ENCODE data around the gene R3HDM4.
A peak's percentile ranks its signal among the peaks of the same experiment; 100 is the strongest.

The R3HDM4 gene

DNA sequence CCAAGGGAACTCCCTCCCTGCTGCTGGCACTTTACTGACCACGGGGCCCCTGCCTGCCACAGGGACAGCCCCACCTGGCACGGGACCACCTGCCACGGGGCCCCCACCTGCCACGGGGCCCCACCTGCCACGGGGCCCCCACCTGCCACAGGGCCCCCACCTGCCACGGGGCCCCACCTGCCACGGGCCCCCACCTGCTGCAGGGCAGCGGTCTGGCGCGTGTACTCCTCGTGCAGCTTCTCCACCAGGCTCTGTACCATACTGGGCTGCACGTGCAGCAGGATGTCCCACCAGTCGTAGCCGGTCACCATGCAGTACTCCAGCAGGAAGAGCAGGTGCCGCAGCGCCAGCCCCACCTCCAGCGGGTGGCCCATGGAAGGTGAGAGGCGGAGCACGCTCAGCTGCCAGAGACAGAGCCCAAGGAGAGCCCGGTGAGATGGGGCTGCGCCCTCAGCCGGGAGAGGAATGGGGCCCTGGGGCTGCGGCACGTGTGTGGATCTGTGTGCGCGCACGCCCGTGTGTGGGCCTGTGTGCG lies 36.2 kb downstream of the R3HDM4 start:
- no peak for DNase-seq (ENCODE audit: low read depth)
- no peak overlapping the region for H3K4me3 ChIP-seq (ENCODE audit: control insufficient read depth, low read depth, low read length)
- TF ChIP-seq, protein P1, sequence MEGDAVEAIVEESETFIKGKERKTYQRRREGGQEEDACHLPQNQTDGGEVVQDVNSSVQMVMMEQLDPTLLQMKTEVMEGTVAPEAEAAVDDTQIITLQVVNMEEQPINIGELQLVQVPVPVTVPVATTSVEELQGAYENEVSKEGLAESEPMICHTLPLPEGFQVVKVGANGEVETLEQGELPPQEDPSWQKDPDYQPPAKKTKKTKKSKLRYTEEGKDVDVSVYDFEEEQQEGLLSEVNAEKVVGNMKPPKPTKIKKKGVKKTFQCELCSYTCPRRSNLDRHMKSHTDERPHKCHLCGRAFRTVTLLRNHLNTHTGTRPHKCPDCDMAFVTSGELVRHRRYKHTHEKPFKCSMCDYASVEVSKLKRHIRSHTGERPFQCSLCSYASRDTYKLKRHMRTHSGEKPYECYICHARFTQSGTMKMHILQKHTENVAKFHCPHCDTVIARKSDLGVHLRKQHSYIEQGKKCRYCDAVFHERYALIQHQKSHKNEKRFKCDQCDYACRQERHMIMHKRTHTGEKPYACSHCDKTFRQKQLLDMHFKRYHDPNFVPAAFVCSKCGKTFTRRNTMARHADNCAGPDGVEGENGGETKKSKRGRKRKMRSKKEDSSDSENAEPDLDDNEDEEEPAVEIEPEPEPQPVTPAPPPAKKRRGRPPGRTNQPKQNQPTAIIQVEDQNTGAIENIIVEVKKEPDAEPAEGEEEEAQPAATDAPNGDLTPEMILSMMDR (conservative IDR thresholded peaks at IDR 0.05; ENCODE audit: control insufficient read depth, insufficient read depth, low read depth, low read length) = no peak

DNA sequence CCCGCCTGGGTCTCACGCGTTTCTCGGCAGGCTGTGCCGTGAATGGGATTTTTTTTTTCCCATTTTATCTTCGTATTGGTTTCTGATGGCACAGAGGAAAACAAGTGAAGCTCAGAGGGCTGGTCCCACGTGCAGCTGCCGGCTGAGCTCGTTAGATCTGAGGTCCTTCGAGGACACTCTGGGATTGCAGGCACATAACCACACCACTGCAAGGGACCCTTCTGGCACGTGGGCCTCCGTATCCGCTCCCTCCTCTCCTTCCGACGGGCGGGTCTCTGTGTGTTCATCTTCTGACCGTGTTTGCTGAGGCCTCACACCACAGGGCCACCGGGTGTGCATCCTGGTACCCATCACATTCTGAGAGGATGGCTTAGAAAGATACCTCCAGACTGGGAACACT lies 36.9 kb downstream of the R3HDM4 start:
- no peak overlapping the region for H3K4me3 ChIP-seq (ENCODE audit: control insufficient read depth, low read depth, low read length)
- TF ChIP-seq, protein P1 (conservative IDR thresholded peaks at IDR 0.05; ENCODE audit: control insufficient read depth, insufficient read depth, low read depth, low read length) = no peak
- DNase-seq (ENCODE audit: low read depth) = no peak

DNA sequence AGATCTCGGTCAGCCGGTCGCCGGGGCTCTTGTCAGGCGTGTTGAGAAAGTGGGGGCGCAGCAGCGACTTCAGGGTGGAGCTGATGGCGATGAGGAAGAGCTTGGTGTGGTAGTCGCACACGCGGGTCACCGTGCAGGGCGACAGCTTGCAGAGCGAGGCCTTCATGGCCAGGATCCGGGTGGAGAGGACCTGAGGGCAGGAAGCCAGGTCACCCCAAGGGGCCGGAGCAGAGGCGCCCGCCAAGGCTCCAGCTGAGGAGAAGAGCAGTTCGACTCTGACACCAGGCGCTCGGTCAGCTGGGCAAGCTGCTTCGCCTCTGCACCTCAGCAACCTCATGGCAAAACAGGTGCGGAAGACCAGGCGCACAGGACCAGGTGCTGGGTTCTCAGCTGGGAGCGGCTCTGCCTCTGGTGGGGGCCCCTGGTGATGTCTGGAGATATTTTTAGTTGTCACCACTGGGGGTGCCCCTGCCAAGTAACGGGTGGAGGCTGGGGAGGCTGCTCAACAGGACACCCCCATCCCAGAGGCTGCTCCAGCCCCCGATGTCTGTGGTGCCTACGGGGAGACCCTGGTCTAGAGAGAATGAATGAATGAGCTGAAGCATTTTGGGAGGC lies 37.6 kb downstream of the R3HDM4 start:
- TF ChIP-seq, protein P1 (conservative IDR thresholded peaks at IDR 0.05; ENCODE audit: control insufficient read depth, insufficient read depth, low read depth, low read length) = no peak
- no peak for DNase-seq (ENCODE audit: low read depth)
- H3K4me3 ChIP-seq (ENCODE audit: control insufficient read depth, low read depth, low read length) = no peak overlapping the region

DNA sequence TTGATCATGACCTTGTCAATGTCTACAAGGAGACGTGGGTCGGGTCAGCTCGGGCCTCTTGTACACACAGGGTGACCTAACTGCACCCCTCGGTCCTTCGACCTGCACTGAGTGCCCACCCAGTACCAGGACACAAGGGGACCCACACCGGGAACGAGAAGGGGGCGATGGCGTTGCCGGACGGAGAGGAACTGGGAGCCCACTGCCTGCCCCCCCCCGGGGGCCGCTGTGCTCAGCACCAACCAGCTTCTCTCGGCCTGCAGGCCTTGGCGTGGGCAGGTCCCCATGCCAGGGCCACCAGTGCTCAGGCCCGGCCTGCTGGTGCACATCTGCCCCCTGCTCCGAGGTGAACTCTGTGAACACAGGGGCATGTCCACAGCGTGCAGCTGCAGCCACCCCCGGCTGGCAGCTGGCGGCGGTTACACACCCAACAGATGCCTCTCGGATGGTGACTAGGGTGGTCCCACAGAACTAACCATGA lies 39.4 kb downstream of the R3HDM4 start:
- TF ChIP-seq, protein P1 (conservative IDR thresholded peaks at IDR 0.05; ENCODE audit: control insufficient read depth, insufficient read depth, low read depth, low read length) = no peak
- DNase-seq (ENCODE audit: low read depth) = no peak
- no peak overlapping the region for H3K4me3 ChIP-seq (ENCODE audit: control insufficient read depth, low read depth, low read length)

DNA sequence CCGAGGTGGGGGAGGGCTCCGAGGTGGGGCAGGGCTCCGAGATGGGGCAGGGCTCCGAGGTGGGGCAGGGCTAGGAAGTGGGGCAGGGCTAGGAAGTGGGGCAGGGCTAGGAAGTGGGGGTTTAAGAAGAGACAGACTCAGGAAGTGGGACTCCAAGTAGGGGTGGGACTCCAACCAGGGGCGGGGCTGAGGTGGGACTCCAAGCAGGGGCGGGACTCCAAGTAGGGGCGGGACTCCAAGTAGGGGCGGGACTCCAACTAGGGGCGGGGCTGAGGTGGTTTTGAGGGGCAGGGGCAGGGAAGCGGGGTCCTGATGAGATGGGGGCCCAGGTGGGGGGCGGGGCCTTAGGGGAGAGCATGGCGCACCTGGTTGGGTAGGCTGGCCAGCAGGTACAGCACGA lies 39.9 kb downstream of the R3HDM4 start:
- no peak overlapping the region for H3K4me3 ChIP-seq (ENCODE audit: control insufficient read depth, low read depth, low read length)
- DNase-seq (ENCODE audit: low read depth) = peak; percentile 65
- TF ChIP-seq, protein P1 (conservative IDR thresholded peaks at IDR 0.05; ENCODE audit: control insufficient read depth, insufficient read depth, low read depth, low read length) = no peak

DNA sequence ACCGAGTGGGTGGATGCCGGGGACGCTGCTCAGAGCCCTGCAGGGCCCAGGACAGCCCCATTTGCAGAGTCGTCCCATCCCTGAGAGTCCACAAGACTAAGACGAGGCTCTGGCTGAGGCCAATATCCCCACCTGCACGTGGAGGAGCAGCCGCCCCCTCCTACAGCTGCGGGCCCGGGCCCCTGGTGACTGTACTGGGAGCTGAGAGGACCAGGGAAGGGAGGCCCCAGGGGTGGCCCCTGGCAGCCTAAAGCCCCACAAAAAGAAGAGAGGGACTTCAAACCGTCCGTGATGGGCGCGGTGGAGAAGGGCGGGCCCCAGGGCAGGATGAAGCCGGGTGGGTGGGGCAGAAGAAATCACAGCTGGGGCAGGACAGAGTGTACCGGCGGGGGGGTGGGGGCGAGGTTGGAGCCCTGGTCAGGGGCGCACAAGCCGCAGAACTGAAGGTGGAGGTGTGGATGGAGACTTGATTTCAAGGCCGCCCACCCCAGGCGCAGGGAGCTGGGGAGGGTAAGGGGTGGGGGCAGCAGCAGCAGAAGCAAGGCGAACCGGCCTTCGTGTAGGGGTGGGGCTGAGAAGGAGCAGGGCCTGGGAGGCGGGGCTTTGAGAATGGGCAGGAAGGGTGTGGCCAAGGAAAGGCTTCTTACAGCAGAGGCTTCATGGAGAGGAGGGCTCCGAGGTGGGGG lies 40.6 kb downstream of the R3HDM4 start:
- no peak overlapping the region for H3K4me3 ChIP-seq (ENCODE audit: control insufficient read depth, low read depth, low read length)
- DNase-seq (ENCODE audit: low read depth) = peak; percentile 59

More for the DNA sequence above, 40.6 kb downstream of the R3HDM4 start:
- TF ChIP-seq, protein P1 (conservative IDR thresholded peaks at IDR 0.05; ENCODE audit: control insufficient read depth, insufficient read depth, low read depth, low read length) = no peak
